ENCODE measurements around the gene TNFSF18.

TNFSF18 gene

DNA sequence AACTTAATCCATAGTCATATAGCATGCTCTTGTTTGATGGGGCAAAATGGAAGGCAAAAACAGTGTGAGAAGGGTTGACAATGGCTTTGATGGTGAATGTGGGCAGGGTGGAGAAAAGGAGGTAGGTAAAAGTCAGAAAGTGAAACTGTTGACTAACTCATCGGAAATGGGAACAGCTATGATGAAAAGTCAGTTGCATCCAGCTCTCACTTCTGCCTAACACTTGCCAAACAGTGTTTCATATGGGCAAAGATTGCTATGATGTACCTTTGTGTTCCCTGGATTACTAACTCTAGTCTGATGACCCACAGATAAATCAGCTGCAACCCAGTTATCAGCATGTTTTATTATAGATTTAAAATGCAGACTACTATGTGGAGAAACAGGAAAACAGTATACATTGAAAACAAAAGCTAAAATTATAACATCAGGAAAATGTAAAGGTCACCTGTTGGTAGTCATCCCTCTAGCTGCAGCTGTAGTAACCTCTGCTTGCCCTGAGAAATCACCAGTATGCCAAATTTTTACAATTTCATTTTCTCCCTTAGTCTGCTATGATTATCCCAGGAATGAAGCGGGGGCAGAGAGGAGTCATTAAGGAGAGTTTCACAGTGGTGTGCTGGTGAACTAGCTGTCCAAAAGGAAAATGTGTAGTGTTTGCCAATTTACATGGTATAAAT, 11.7 kb downstream of the TNFSF18 start:
- DNase-seq: no peak

DNA sequence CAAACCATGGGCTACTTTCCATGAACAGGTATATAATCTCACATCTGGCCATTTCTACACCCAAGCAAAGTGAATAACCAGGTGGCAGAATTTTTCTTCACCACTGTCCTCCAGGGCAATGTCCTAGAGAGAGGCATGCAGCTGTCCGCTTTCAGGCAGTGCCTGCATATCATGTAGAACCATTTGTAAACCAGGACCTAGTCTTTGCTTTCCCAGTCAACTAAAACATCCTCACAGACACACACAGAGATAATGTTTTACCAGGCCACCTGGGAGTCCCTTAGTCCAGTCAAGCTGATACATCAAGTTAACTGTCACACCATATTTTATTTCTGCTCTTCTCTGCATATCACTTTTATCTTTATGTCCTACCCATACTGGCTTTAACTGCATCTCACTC, 26.2 kb downstream of the TNFSF18 start:
- DNase-seq: no peak

DNA sequence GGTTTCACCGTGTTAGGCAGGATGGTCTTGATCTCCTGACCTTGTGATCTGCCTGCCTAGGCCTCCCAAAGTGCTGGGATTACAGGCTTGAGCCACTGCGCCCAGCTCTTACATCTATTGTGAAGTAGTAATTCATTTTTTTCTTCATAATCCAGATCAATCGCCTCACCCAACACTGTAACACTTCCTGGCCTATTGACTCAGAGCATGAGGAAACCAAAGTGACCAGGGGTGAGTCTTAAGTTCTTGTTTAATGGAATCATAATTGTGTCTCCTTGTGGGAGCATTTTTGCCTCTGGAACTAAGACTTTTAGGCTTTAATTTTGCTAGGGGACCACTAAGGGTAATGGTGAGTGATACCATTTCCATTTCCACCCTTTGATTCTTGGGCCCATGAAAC, 27.4 kb downstream of the TNFSF18 start:
- no peak for DNase-seq

DNA sequence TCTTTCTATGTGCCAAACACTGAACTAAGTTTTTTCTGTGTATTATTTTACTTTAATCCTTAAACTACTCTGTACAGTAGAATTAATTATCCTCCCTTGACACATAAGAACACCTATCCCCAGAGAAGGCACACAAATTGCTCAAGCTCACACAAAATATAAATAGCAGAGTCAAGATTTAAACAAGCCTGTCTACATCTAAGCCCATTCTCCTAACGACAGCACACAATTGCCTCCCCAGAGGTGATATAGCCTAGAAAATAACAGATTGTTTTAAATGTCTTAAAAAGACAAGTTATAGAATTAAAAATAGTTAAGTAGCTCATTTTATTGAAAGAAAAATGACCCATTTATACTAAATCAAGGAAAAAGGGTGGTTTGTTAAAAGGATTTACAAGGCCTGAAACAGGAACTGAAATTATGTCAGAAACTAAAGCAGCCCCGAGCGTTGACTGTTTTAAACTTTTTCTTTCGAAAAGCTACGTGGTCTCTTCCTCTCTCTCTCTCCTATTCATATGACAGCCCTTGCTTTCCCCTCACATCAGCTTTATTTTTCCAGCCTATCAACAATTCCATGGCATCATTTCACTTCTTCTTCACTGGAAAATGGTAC, 30.5 kb downstream of the TNFSF18 start:
- DNase-seq: no peak

DNA sequence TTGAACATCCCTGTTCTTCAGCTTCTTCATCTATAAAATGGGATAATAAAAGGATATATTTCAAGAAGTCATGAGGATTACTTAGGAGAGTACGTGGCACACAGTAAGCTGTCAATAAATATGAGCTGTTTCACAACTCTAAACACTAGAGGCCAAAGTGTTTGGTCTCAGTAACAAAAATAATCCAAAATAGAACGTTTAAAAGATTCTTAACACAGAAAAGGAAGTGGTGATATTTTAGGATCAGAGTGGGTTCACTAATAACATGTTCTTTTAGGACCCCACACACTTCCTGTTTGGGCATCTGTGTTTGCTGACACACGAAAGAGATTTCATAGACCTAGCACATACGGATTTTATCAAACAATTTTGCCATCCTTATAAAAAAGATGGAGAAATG, 32.9 kb downstream of the TNFSF18 start:
- DNase-seq: no peak

DNA sequence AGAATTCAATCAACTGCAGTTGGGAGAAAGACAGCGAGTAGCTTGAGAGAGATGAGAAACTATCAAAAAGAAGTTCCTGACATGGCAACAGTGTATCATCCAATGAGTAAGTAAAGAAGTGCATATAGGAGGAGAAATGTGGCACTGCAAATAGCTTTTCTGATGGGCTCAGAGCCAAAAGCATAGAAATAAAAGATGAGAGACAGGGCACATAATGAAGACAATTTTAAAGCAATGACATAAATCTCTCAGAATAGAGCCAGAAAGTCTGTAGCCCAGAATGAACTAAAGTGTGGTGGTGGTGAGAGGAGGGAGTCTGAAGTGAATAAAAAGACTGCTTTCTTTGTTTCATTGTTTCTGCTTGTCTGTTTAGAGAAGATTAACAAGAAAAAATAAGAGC, 34.3 kb downstream of the TNFSF18 start:
- DNase-seq: no peak

DNA sequence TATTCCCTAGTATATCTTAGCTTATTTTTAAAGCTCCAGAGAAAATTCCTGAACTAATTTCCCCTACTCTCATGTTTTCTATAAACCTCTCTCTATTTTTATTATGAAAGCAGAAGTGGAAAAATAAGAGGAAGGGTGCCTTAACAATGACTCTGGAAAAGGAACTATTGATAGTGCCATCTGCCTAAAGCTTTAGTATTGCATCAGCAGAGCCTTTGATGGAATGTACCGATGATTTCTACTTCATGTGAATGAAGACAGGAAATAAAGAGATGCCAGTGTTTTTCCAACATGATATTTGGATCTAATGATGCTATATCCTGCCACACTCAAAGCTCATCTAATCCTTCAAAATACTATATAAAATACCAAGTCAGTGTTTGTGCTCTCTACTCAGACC, 35.1 kb downstream of the TNFSF18 start:
- DNase-seq: no peak

DNA sequence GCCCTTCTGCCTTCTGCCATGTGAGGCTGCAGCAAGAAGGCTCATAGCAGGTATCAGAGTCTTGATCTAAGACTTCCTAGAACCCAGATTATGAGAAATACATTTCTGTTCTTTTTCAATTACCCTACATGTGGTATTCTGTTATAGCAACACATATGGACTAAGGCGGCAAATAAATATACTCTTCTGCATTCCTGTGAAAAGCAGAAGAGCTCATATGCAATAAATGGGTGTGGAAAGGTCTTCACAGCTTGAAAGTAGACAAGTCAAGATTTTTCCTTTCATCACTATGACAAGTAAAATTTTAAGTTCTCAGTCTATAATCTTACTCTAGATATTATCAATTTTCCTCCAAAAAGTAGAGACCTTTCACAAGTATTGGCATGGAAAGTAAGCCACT, 36.6 kb downstream of the TNFSF18 start:
- DNase-seq: no peak

DNA sequence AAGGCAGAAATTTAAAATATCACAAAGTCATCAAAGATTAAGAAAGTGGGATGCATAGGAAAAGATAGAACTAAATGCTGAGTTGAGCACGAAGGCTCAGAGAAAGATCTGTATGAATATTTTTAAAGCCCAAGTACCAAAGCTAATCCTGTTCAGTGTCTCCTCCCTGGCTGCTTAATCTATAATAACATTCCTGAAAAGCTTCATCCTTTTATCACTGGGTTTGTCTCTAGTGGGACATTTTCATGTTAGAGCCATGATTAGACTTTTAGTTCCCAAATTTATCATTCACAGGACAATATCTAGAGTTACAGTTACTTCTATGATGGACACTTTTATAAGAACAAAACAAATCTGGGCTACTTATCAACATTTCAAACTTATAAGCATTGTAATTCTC, 38.6 kb downstream of the TNFSF18 start:
- no peak for DNase-seq

DNA sequence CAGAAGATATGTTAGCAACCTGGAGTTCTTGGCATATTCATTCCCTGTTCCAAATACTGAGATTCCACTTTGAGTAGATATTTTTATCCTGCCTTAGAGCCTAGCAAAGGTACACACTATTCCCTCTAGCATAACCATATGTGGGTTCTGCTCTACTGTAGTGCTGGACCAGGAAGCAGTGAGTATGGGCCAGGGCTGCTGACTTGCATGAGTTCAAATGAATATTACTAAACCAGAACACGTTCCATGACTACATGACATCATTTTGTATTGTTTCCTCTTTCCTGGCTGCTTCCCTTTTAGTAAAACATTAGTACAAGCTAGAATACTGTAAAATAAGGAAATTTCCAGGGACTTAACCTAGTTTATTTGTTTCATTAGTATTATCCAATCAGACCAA, 41.1 kb downstream of the TNFSF18 start:
- no peak for DNase-seq

DNA sequence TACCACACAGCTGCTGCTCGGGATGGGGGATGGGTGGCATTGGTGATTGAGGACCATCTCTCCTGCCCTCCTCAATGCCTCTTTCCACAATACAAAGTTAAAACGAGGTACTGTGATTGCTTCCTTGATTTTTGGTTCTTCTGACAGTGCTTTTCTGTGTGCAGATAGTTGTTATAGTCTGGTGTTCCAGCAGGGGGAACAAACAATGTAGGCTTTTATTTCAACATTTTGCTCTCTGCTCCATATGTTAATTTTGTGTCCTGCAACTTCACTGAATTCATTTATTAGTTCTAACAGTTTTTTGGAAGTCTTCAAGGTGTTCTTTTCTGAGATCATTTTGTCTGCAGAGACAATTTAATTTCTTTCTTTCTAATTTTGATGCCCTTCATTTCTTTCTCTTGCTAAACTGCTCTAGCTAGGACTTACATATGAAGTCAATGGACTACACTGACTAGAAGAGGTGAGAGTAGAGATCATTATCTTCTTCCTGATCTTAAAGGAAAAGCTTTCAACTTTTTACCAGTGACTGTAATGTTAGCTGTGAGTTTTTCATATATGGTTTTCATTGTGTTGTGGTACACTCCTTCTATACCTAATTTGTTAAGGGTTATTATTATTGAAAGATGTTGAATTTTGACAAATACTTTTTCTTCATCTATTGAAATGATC, 45.4 kb downstream of the TNFSF18 start:
- no peak for DNase-seq

DNA sequence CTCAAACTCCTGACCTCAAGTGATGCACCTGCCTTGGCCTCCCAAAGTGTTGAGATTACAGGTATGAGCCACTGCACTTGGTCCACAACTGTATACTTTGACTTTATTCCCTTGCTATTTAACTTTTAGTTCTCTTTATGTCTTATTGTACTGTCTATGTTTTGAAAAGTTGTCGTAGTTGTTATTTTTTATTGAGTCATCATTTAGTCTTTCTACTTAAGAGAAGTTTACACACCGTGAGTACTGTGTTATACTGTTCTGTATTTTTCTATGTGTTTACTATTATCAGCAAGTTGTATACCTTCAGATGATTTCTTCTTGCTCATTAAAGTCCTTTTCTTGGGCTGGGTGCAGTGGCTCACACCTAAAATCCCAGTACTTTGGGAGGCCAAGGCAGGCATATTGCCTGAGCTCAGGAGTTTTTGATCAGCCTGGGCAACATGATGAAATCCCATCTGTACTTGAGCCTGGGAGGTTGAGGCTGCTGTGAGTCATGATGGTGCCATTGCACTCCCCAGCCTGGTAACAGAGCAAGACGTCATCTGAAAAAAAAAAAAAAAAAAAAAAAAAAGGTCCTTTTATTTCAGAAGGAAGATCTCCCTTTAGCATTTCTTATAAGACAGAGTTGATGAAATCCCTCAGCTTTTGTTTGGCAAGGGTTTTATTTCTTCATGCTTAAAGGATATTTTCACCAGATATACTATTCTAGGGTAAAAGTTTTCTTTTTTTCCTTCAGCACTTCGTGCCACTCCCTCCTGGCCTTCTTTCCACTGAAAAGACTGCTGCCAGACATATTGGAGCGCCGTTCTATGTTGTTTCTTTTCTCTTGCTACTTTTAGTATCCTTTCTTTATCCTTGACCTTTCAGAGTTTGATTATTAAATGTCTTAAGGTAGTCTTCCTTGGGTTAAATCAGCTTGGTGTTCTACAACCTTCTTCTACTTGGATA, 47.6 kb downstream of the TNFSF18 start:
- DNase-seq: no peak

DNA sequence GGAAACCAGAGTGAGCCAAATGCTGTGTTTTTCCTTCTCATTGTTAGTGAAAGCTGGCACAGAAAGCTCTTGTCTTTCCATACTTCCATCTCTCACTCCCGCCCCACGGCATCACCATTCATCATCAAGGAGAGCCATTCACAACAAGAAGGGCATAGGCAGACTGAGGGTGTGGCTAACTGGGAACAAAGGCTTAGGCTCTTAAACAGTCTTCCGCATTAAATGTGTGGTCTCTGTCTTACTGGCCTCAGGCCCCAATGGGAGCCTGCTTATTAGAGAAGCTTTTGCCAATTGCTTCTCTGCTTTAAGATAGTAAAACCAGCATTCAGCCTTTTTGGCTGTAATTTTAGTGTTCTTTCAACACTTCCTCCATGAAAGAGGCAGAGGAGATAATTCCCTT, 51.4 kb downstream of the TNFSF18 start:
- DNase-seq: no peak

DNA sequence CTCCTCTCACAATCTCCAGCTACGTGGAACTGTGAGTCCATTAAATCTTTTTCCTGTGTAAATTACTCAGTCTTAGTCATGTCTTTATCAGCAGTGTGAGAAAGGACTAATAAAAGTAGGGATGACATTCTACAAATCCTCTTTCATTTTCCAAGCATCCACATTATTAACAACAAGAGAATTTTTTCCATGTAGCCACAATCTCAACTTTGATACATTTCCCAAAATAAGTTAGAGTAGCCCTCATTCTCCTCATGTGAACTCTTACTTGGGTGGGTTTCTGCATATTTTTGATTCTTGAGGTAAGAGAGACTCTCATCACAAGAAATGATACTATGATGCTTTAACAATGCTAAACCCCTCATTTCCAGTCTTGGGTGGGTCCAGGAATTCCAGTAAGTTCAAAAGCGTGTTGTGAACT, 52.8 kb downstream of the TNFSF18 start:
- no peak for DNase-seq

DNA sequence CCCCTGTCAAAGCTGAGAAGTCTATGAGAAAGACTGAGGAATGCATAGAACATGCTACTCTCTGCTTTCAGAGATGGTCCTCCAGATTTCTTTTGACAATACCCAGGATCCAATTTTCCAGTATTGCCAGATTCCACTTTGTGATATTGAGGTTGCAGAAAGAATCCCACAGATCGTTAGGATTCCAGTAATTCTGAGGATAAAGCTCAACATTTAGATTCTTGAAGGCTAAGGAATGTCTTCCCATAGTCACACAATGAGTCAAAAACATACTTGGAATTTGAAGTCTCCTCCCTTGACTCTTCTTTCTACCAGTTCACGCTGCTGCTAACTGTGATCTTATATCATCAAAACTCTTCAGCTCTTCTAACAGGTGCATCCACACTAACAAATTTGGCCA, 57.1 kb downstream of the TNFSF18 start:
- no peak for DNase-seq

DNA sequence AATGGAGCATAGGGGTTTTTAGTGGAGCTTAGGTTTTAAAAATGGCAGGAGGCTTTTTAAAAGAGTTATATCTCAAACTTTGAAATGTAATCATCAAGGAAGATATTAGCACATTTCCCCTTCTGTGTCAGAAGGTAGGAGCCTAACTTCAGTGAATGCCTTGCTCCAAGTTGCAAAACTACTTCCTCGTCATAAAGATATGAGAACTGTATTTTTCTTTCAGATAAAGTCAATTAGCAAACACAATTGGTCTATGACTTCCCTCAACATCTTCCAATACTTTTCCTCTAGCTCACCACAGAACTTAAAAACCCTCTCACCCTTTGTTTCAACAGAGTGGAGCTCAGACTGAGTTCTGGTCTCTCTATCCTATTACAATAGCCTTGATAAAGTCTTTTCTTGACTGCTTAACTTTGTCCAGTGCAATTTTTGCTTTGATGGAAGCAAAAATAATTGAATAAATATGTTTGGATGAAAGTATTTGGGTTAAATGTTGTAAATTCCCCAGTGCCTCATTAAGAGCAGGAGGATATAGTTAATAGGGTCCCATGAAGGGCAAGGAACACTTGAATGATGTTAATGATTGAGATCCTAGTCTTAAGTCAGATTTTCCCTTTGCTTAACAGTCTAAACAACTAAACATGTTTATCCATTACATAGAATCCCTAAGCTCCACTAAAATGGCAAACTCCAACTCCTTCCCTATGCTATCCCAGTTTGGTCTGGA, 58.9 kb downstream of the TNFSF18 start:
- no peak for DNase-seq

DNA sequence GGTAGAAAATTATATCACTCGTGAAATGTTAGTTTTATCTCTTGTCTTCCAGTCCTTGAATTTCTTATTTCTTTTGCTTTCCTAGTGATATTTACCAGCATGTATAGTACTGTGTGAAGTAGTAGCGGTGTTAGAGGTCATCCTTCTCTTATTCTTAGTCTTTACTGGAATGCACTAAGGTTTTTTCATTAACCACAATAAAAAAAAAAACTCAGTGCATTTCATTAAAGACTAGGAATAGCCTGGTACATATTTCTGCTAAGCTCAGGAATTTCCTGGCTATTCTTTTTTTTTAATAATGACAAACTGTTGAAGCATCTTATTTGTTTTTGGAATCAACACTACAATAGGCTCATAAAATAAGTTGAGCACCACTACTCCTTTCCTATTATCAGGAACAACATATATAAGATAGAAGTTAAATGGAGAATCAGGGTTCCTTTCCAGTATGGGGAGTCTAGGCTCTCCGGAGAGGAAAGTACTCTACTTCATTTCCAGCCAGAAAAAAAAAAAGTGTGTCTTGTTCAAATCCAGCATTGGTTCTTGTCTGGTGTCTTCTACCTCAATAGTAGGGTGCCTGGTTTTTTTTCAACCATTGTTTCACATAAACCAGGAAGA, 60.0 kb downstream of the TNFSF18 start:
- DNase-seq: no peak
